Small intestine (tissue), 7 donors: ENCODE results near the gene VTI1A. TPM values are rescaled to one million over a fixed set of nuclear protein-coding genes. Genes with fewer than 3 reads are reported as not detected.

Experiments used
- DNase-seq, 2 donors: peaks; one replicate each; pipeline versions ENCODE4 v3.0.0 to v3.0.0-alpha.2; 2013
- FAIRE-seq: peaks from 2 replicates; lab custom pipeline; 2012; peaks lifted over from hg19 to GRCh38; lab: Jason Lieb, UNC
- H3K27ac ChIP-seq, 3 donors: one replicate each; pipeline ENCODE4 v1.5.1; 2013; ENCODE audit warnings: low read length in 2 of 3, mild to moderate bottlenecking in 2 of 3, control low read depth in 1 of 3, inconsistent platforms in 1 of 3, low read depth in 1 of 3, moderate library complexity in 1 of 3
- H3K27me3 ChIP-seq, 3 donors: one replicate each; pipeline ENCODE4 v1.6.1; 2013; ENCODE audit warnings: low read length in 3 of 3, inconsistent platforms in 1 of 3; ENCODE audit not compliant: control insufficient read depth in 3 of 3, insufficient read depth in 3 of 3
- H3K36me3 ChIP-seq, 3 donors: one replicate each; pipeline ENCODE4 v1.6.1; 2013; ENCODE audit warnings: low read length in 3 of 3, inconsistent platforms in 1 of 3, low read depth in 1 of 3, mild to moderate bottlenecking in 1 of 3, moderate library complexity in 1 of 3; ENCODE audit not compliant: control insufficient read depth in 3 of 3, insufficient read depth in 2 of 3
- H3K4me1 ChIP-seq, 3 donors: one replicate each; pipeline ENCODE4 v1.6.1; 2013; ENCODE audit warnings: low read length in 2 of 3, inconsistent platforms in 1 of 3, low read depth in 1 of 3, mild to moderate bottlenecking in 1 of 3, moderate library complexity in 1 of 3; ENCODE audit not compliant: control insufficient read depth in 3 of 3, insufficient read depth in 2 of 3
- H3K4me3 ChIP-seq, 3 donors: one replicate each; pipeline ENCODE4 v1.5.1; 2013; ENCODE audit warnings: low read length in 3 of 3, control low read depth in 1 of 3, inconsistent platforms in 1 of 3, low read depth in 1 of 3, mild to moderate bottlenecking in 1 of 3, moderate library complexity in 1 of 3
- H3K9me3 ChIP-seq, 2 donors: one replicate each; pipeline ENCODE4 v1.6.1; 2013; ENCODE audit warnings: low read depth in 1 of 2, low read length in 1 of 2; ENCODE audit not compliant: control insufficient read depth in 2 of 2, insufficient read depth in 1 of 2
- WGBS, 3 donors: extraction: QIAGEN DNeasy Blood & Tissue Kit; methylation state at CpG; one replicate each; pipeline ENCODE4 v1.1.7; 2013; 5-methylcytosine and 5-hydroxymethylcytosine counted together
- polyA plus RNA-seq, 4 donors: library from polyadenylated mRNA; stranded (reverse) in 3 of 4; unstranded in 1 of 4; fragments of 200-250 nt in 3 of 4; fragments of 120-200 nt in 1 of 4; gene quantifications; one replicate each; pipeline versions ENCODE4 v1.2.1 to v1.2.3, GENCODE V29; 2013
- donor health status: healthy with polysubstance abuse.
- donor health status: control.
- donor health status: control.
- donor health status: Bipolar disorder and iron deficiency.
- donor health status: healthy.

Gene VTI1A
- polyA plus RNA-seq, 4 donors: 13.8 to 16.8 (median 16.0) TPM

- WGBS, 3 donors: 97 to 100% (median 98%) methylated on average over 2 of the region's 2 CpGs
- Histone ChIP-seq H3K4me1 (no peaks in the 10 kb centered on the region), H3K27me3 (no peaks in the 10 kb centered on the region), H3K9me3 (no peaks in the 10 kb centered on the region), H3K4me3 (no peak overlapping the region), H3K36me3 (peaks cover 0 to 2% (median 2%) of the 10 kb centered on the region in 3 donors), H3K27ac (no peak overlapping the region)
- FAIRE-seq (no peak), DNase-seq (no peak)
These were observed 133.3 kb downstream of the VTI1A start for GRCh38 chr10:112580267-112580666.

GRCh38 chr10:112581921-112582320 lies 134.9 kb downstream of the VTI1A start:
- Histone ChIP-seq H3K4me3 (no peak overlapping the region), H3K36me3 (peaks cover 0 to 2% (median 2%) of the 10 kb centered on the region in 3 donors), H3K9me3 (no peaks in the 10 kb centered on the region), H3K27ac (no peak overlapping the region), H3K4me1 (peaks cover 0 to 4% (median 0%) of the 10 kb centered on the region in 3 donors), H3K27me3 (no peaks in the 10 kb centered on the region)
- FAIRE-seq: no peak
- DNase-seq: no peak
- 88 to 99% (median 96%) methylated on average over 4 of the region's 4 CpGs for WGBS, 3 donors

- FAIRE-seq (no peak), DNase-seq (no peak)
- Histone ChIP-seq H3K9me3 (no peaks in the 10 kb centered on the region), H3K27me3 (no peaks in the 10 kb centered on the region), H3K36me3 (peaks cover 0 to 2% (median 2%) of the 10 kb centered on the region in 3 donors), H3K4me1 (peaks cover 0 to 4% (median 0%) of the 10 kb centered on the region in 3 donors), H3K4me3 (no peak overlapping the region), H3K27ac (no peak overlapping the region)
- 95 to 96% (median 95%) methylated on average over 9 of the region's 9 CpGs for WGBS, 3 donors
These were observed 136.4 kb downstream of the VTI1A start for GRCh38 chr10:112583236-112583939.

GRCh38 chr10:112584276-112584675 lies 137.3 kb downstream of the VTI1A start:
- Histone ChIP-seq H3K4me1 (peaks cover 0 to 4% (median 0%) of the 10 kb centered on the region in 3 donors), H3K27ac (no peak overlapping the region), H3K36me3 (peaks cover 0 to 2% (median 2%) of the 10 kb centered on the region in 3 donors), H3K27me3 (no peaks in the 10 kb centered on the region), H3K9me3 (no peaks in the 10 kb centered on the region), H3K4me3 (no peak overlapping the region)
- DNase-seq: no peak
- no peak for FAIRE-seq
- 96 to 98% (median 97%) methylated on average over 6 of the region's 6 CpGs for WGBS, 3 donors

- Histone ChIP-seq H3K9me3 (no peaks in the 10 kb centered on the region), H3K27me3 (no peaks in the 10 kb centered on the region), H3K36me3 (peaks cover 0 to 2% (median 2%) of the 10 kb centered on the region in 3 donors), H3K4me3 (no peak overlapping the region), H3K4me1 (peaks cover 0 to 4% (median 0%) of the 10 kb centered on the region in 3 donors), H3K27ac (no peak overlapping the region)
- DNase-seq: no peak
- FAIRE-seq: no peak
- 84 to 91% (median 87%) methylated on average over 4 of the region's 4 CpGs for WGBS, 3 donors
These were observed 138.1 kb downstream of the VTI1A start for GRCh38 chr10:112585126-112585525.

- DNase-seq (no peak), FAIRE-seq (no peak)
- 76 to 91% (median 91%) methylated on average over 5 of the region's 5 CpGs for WGBS, 3 donors
- H3K4me3 ChIP-seq: no peak overlapping the region
- H3K27ac ChIP-seq: no peak overlapping the region
- H3K36me3 ChIP-seq: peaks cover 0 to 2% (median under 1%) of the 10 kb centered on the region in 3 donors
- H3K27me3 ChIP-seq: no peaks in the 10 kb centered on the region
- no peaks in the 10 kb centered on the region for H3K9me3 ChIP-seq
- peaks cover 0 to 4% (median 0%) of the 10 kb centered on the region in 3 donors for H3K4me1 ChIP-seq
These were observed 138.9 kb downstream of the VTI1A start for GRCh38 chr10:112585960-112586359.

- H3K27ac ChIP-seq: no peak overlapping the region
- DNase-seq (no peak), FAIRE-seq (no peak)
- H3K9me3 ChIP-seq: no peaks in the 10 kb centered on the region
- no peaks in the 10 kb centered on the region for H3K27me3 ChIP-seq
- no peak overlapping the region for H3K4me3 ChIP-seq
- peaks cover 0 to 2% (median 0%) of the 10 kb centered on the region in 3 donors for H3K36me3 ChIP-seq
- H3K4me1 ChIP-seq: peaks cover 0 to 4% (median 0%) of the 10 kb centered on the region in 3 donors
These were observed 140.7 kb downstream of the VTI1A start for GRCh38 chr10:112587729-112588128.

- Histone ChIP-seq H3K9me3 (no peaks in the 10 kb centered on the region), H3K36me3 (peaks cover 0 to 2% (median 0%) of the 10 kb centered on the region in 3 donors), H3K27me3 (no peaks in the 10 kb centered on the region), H3K4me3 (no peak overlapping the region), H3K4me1 (peaks cover 0 to 4% (median 0%) of the 10 kb centered on the region in 3 donors), H3K27ac (no peak overlapping the region)
- FAIRE-seq (no peak), DNase-seq (no peak)
- 75 to 94% (median 77%) methylated on average over 5 of the region's 5 CpGs for WGBS, 3 donors
These were observed 141.4 kb downstream of the VTI1A start for GRCh38 chr10:112588225-112588990.
